ENCODE measurements around the gene TNFSF10.

- no peak for TF ChIP-seq CTCF (conservative IDR thresholded peaks at IDR 0.05 in 1 of 2, IDR thresholded peaks at IDR 0.05 in 1 of 2; ENCODE audit: extremely low read depth in 1 of 2, insufficient read depth in 1 of 2, low read depth in 1 of 2, low read length in 2 of 2)
- no peak for TF ChIP-seq EZH2 (IDR thresholded peaks at IDR 0.05; ENCODE audit: borderline replicate concordance, low read length)
Measured at GRCh38 chr3:172476347-172476746, 46.9 kb downstream of the TNFSF10 start.
